K562 (cell line): ENCODE results near the gene BLOC1S3. TPM values are rescaled to one million over a fixed set of nuclear protein-coding genes. Genes with fewer than 3 reads are reported as not detected.

Source experiments
- CREBBP ChIP-seq: IDR thresholded peaks from one replicate; pipeline ENCODE4 v1.6.1; 2012; ENCODE audit warnings: low read depth, mild to moderate bottlenecking, control low read depth, inconsistent platforms, low read length
- ELF2 ChIP-seq: fragments of 250-450 bp; sonication (Bioruptor Pico); IDR thresholded peaks from 2 replicates; pipeline ENCODE4 v1.5.0; 2021; ENCODE audit warnings: mild to moderate bottlenecking
- ETV1 ChIP-seq: fragments of 450-650 bp; conservative IDR thresholded peaks from 2 replicates; pipeline ENCODE4 v1.6.1; 2016; ENCODE audit warnings: missing genetic modification characterization, control low read depth, low read depth, missing compliant biosample characterization
- HCFC1 ChIP-seq: IDR thresholded peaks from 2 replicates; pipeline ENCODE4 v1.6.1; 2012; ENCODE audit warnings: low read depth, low read length, improper control_type of control experiment
- HMG20A ChIP-seq: fragments of 450-650 bp; formaldehyde crosslinking; conservative IDR thresholded peaks from 2 replicates; pipeline ENCODE4 v1.4.0; 2020; ENCODE audit warnings: mild to moderate bottlenecking, mixed read lengths
- NFYB ChIP-seq: IDR thresholded peaks from 2 replicates; pipeline ENCODE4 v1.6.1; 2011; ENCODE audit warnings: mild to moderate bottlenecking, moderate library complexity; ENCODE audit not compliant: insufficient read length; ENCODE audit errors: extremely low read depth
- PCBP1 ChIP-seq: fragments of 200-400 bp; formaldehyde crosslinking; IDR thresholded peaks from 2 replicates; pipeline ENCODE4 v1.6.1; 2018; ENCODE audit warnings: mild to moderate bottlenecking, low read depth, low read length; ENCODE audit not compliant: poor library complexity, severe bottlenecking
- POLR2B ChIP-seq: fragments of 450-650 bp; IDR thresholded peaks from 2 replicates; pipeline ENCODE4 v1.6.1; 2018; ENCODE audit warnings: low read depth; ENCODE audit not compliant: partially characterized antibody
- SLC30A9 ChIP-seq: fragments of 250-450 bp; sonication (Bioruptor Pico); IDR thresholded peaks from 2 replicates; pipeline ENCODE4 v1.8.0; 2022; ENCODE audit warnings: mild to moderate bottlenecking, moderate library complexity
- SNIP1 ChIP-seq: fragments of 450-650 bp; IDR thresholded peaks from 2 replicates; pipeline ENCODE4 v1.7.1; 2017; ENCODE audit warnings: low read depth, mild to moderate bottlenecking
- ZBTB7A ChIP-seq: IDR thresholded peaks from 2 replicates; pipeline ENCODE4 v1.6.1; 2011; ENCODE audit warnings: low read depth, mild to moderate bottlenecking, low read length, moderate library complexity, borderline replicate concordance; ENCODE audit not compliant: control insufficient read depth
- ZBTB8A ChIP-seq: fragments of 450-650 bp; IDR thresholded peaks from 2 replicates; pipeline ENCODE4 v1.6.1; 2018; ENCODE audit warnings: mild to moderate bottlenecking, moderate library complexity; ENCODE audit not compliant: partially characterized antibody
- ZNF146 ChIP-seq: IDR thresholded peaks from one replicate; pipeline ENCODE4 v1.6.1; 2018; ENCODE audit warnings: missing compliant biosample characterization; ENCODE audit not compliant: unreplicated experiment
- ZNF23 ChIP-seq: fragments of 250-450 bp; sonication (Bioruptor Pico); IDR thresholded peaks from 2 replicates; pipeline ENCODE4 v1.4.0; 2020; ENCODE audit warnings: mild to moderate bottlenecking
- ZNF232 ChIP-seq: sonication (generic); formaldehyde crosslinking; IDR thresholded peaks from 2 replicates; pipeline ENCODE4 v1.8.0; 2022; ENCODE audit warnings: mild to moderate bottlenecking, missing genetic modification reagents
- ZNF239 ChIP-seq: fragments of 250-450 bp; sonication (Bioruptor Pico); IDR thresholded peaks from 2 replicates; pipeline ENCODE4 v1.4.0; 2020; ENCODE audit warnings: mild to moderate bottlenecking
- ZNF75A ChIP-seq: fragments of 450-650 bp; formaldehyde crosslinking; IDR thresholded peaks from 2 replicates; pipeline ENCODE4 v1.4.0; 2020; ENCODE audit warnings: mild to moderate bottlenecking
- polyA plus RNA-seq, 8 experiments: library from polyadenylated mRNA; depleted of rRNA in 4 of 8; stranded (reverse) in 5 of 8; unstranded in 3 of 8; fragments of >200 nt; fragmentation: Nextera tagmentation in 2 of 8; fragmentation: Illumina TruSeq in 1 of 8; extraction: Ambion mirVana in 2 of 8; extraction: Trizol in 1 of 8; gene quantifications; 2 replicates each; pipeline versions ENCODE4 v1.2.1 to v1.2.3, GENCODE V29; 2011 to 2014; ENCODE audit warnings: inconsistent platforms in 1 of 8, missing spikeins in 1 of 8
- total RNA-seq, 7 experiments: library from RNA; depleted of rRNA in 6 of 7; stranded (reverse); fragments of >200 nt in 6 of 7; fragmentation: Illumina TruSeq in 2 of 7; extraction: Trizol in 2 of 7; gene quantifications; 2 replicates each; pipeline versions ENCODE4 v1.2.1 to v1.2.3, GENCODE V29; 2011 to 2021; ENCODE audit warnings: low replicate concordance in 1 of 7
- TF ChIP-seq, protein P1 (sequence below), 2 experiments: fragments of 450-650 bp in 1 of 2; sonication (generic) in 1 of 2; formaldehyde crosslinking in 1 of 2; IDR thresholded peaks; 2 replicates each; pipeline versions ENCODE4 v1.7.1 to v1.9.0; 2016 to 2022; ENCODE audit warnings: inconsistent platforms in 1 of 2, mild to moderate bottlenecking in 1 of 2, missing genetic modification reagents in 1 of 2
- TF ChIP-seq, protein P2 (sequence below): fragments of 250-450 bp; sonication (Bioruptor Pico); IDR thresholded peaks from 2 replicates; pipeline ENCODE4 v1.6.1; 2021; ENCODE audit warnings: mild to moderate bottlenecking

The BLOC1S3 gene
- total and polyA plus RNA-seq, 9 of the 15 experiments (the other 6 are each of a cell fraction or from before 2014, with no cell fraction given), result 3.9 to 20.2 (median 10.4) TPM

DNA sequence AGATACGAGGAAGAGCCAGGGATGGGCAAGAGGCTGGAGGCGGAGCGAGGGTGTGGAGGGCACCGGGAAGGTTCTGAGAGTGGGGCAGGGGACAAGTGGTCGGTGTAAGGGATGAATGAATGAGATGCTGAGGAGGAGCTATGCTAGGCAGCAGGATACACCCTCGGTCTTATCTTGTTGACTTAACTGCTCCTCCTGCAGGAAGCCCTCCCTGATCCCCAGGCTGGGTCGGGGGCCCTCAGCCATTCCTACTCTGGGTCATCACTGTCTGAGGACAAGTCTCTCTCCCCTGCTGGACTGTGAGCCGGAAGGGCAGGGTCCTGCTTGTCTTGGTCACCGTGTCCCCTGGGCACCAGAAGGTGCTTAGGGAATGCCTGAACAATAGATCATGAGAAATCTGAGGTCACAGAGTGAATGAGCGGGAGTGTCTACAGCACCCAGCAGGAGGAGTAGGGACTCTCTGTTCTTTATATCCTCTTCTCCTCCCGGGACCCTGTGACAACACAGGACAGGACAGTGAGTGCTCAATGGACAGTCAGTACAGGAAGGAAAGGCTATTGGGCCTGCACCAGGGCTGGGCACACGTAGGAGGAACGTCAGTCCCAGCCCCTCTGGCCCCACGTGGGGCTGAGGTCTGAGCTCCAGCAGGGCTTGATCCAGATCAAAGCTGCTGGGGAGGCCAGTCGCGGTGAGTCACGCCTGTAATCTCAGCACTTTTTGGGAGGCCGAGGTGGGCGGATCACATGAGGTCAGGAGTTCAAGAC, 24.3 kb upstream of the BLOC1S3 start (continued):
- TF ChIP-seq, protein P1, sequence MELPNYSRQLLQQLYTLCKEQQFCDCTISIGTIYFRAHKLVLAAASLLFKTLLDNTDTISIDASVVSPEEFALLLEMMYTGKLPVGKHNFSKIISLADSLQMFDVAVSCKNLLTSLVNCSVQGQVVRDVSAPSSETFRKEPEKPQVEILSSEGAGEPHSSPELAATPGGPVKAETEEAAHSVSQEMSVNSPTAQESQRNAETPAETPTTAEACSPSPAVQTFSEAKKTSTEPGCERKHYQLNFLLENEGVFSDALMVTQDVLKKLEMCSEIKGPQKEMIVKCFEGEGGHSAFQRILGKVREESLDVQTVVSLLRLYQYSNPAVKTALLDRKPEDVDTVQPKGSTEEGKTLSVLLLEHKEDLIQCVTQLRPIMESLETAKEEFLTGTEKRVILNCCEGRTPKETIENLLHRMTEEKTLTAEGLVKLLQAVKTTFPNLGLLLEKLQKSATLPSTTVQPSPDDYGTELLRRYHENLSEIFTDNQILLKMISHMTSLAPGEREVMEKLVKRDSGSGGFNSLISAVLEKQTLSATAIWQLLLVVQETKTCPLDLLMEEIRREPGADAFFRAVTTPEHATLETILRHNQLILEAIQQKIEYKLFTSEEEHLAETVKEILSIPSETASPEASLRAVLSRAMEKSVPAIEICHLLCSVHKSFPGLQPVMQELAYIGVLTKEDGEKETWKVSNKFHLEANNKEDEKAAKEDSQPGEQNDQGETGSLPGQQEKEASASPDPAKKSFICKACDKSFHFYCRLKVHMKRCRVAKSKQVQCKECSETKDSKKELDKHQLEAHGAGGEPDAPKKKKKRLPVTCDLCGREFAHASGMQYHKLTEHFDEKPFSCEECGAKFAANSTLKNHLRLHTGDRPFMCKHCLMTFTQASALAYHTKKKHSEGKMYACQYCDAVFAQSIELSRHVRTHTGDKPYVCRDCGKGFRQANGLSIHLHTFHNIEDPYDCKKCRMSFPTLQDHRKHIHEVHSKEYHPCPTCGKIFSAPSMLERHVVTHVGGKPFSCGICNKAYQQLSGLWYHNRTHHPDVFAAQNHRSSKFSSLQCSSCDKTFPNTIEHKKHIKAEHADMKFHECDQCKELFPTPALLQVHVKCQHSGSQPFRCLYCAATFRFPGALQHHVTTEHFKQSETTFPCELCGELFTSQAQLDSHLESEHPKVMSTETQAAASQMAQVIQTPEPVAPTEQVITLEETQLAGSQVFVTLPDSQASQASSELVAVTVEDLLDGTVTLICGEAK (IDR thresholded peaks at IDR 0.05), result no peak
- TF ChIP-seq, protein P1 (CRISPR knock-in tag; IDR thresholded peaks at IDR 0.05), result no peak
- TF ChIP-seq CREBBP (no peak), ZNF75A (no peak), ZNF146 (CRISPR knock-in tag) (no peak), NFYB (no peak), ZNF232 (CRISPR knock-in tag) (no peak), ZNF239 (no peak), POLR2B (no peak), HCFC1 (no peak), ZBTB8A (no peak), PCBP1 (no peak), ZBTB7A (peak; percentile 34; the same call in 1 of the 2 replicates), ELF2 (CRISPR knock-in tag) (no peak), SNIP1 (no peak), HMG20A (CRISPR knock-in tag) (no peak), ZNF23 (CRISPR knock-in tag) (no peak), SLC30A9 (CRISPR knock-in tag) (no peak), ETV1 (tag) (no peak)
- TF ChIP-seq, protein P2, sequence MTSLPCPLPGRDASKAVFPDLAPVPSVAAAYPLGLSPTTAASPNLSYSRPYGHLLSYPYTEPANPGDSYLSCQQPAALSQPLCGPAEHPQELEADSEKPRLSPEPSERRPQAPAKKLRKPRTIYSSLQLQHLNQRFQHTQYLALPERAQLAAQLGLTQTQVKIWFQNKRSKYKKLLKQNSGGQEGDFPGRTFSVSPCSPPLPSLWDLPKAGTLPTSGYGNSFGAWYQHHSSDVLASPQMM (CRISPR knock-in tag), result no peak
